ENCODE results near the gene ZP2. TPM values are rescaled to one million over a fixed set of nuclear protein-coding genes. Genes with fewer than 3 reads are reported as not detected.
"Not testable (repeated sequence)": the region's sequence is repeated elsewhere in the genome, so short reads cannot be mapped to it uniquely, and the experiment has no call there.

ZP2 gene
- polyA plus RNA-seq, 1 experiment, result not detected

DNA sequence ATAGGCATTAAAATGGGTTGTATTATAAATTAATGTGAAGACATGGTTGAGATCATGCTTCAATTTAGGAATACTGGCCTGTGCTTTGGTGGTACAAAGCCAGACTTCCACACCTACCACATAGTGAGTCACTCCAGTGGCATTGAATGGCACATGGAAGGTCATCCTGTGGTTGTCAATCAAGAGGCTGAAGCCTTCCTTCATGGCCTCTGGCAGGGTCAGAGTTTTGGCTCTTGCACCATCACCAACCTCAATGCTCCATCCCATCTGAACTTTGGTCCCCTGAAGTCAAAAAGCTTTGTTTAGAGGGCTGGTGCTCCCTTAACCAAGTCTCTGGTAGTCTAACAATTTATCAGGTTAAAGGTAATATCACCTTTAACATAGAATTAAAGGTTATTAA is 6.1 kb downstream of the ZP2 start:
- H3K27me3 ChIP-seq (ENCODE audit: control insufficient read depth, insufficient read depth, low read length), result peaks cover 5% of the 10 kb centered on the region
- ChIA-PET POLR2A (no interaction called here), CTCF (no interaction called here)
- TF ChIP-seq, protein P1, sequence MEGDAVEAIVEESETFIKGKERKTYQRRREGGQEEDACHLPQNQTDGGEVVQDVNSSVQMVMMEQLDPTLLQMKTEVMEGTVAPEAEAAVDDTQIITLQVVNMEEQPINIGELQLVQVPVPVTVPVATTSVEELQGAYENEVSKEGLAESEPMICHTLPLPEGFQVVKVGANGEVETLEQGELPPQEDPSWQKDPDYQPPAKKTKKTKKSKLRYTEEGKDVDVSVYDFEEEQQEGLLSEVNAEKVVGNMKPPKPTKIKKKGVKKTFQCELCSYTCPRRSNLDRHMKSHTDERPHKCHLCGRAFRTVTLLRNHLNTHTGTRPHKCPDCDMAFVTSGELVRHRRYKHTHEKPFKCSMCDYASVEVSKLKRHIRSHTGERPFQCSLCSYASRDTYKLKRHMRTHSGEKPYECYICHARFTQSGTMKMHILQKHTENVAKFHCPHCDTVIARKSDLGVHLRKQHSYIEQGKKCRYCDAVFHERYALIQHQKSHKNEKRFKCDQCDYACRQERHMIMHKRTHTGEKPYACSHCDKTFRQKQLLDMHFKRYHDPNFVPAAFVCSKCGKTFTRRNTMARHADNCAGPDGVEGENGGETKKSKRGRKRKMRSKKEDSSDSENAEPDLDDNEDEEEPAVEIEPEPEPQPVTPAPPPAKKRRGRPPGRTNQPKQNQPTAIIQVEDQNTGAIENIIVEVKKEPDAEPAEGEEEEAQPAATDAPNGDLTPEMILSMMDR (IDR thresholded peaks at IDR 0.05; ENCODE audit: insufficient read depth, low read depth, low read length), result no peak
- H3K4me3 ChIP-seq (ENCODE audit: low read depth, low read length), result no peak overlapping the region
- no peaks in the 10 kb centered on the region for H3K36me3 ChIP-seq (ENCODE audit: control insufficient read depth, insufficient read depth, low read length)
- no peak for DNase-seq (ENCODE audit: low read depth)

DNA sequence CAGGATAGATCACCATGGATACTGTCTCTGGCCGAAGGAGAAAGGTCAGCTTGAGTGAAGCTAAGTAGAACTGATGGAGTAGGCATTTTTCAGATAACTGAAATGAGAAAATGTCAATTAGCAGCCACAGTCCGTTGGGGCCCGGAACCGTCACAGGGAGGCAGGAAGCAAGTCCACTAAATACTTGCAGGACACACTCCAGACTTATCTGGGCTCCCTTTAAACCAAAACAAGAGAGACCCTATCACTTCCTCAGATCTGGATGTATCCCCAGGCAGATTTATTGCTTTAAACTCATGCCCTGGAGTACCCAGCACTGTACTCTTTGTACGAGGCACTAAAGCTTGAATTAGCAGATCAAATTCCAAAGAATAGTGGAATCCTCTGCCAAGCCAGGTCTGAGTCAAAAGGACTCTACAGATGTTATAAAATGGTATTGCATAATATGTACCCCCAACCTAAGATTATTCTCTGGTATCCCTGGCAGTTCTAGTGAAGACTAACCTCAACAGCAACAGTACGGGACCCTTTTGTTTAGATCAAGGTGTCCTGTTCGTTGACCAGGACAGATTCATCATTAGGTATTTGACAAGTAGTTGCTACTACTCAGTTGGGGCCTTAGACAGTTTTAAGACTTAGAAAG is 8.1 kb downstream of the ZP2 start:
- POLR2A ChIA-PET, result no interaction called here
- H3K27me3 ChIP-seq (ENCODE audit: control insufficient read depth, insufficient read depth, low read length), result peaks cover 6% of the 10 kb centered on the region
- H3K36me3 ChIP-seq (ENCODE audit: control insufficient read depth, insufficient read depth, low read length), result no peaks in the 10 kb centered on the region
- TF ChIP-seq, protein P1 (IDR thresholded peaks at IDR 0.05; ENCODE audit: insufficient read depth, low read depth, low read length), result no peak
- no peak for DNase-seq (ENCODE audit: low read depth)
- no peak overlapping the region for H3K4me3 ChIP-seq (ENCODE audit: low read depth, low read length)
- CTCF ChIA-PET, result interaction anchor here (1.0 to 1.1 kb wide), 3 partner anchors 10 to 20 kb away, joined by 3 to 4 read pairs (median 4); no protein-coding TSS in a partner anchor

DNA sequence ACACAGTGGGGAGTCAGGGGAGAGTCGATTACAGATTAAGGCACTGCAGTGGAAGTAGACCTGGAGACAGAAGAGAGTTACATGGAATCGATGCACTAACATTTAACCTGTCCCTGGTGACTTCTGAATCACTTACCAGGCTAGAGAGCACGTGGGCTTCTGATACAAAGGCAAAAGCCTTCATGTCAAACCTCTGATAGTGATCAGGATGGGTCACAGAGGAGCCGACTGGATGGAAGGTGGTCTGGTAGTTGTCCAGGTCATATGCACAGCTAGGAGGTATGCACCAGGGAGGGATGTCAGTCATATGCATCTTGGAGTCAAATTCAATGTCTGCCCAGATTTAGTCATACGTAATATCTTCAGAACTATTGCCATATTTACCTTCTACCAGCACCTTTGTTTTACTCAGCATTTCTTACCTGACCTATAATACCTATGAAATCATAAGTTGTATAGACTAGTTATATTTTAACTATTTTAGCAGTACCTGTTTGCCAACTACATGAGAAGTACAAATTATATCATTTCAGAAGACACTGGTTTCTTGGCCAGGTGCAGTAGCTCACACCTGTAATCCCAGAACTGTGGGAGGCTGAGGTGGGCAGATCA is 11.7 kb downstream of the ZP2 start:
- Histone ChIP-seq H3K36me3 (ENCODE audit: control insufficient read depth, insufficient read depth, low read length) (no peaks in the 10 kb centered on the region), H3K27me3 (ENCODE audit: control insufficient read depth, insufficient read depth, low read length) (peaks cover 5% of the 10 kb centered on the region), H3K4me3 (ENCODE audit: low read depth, low read length) (no peak overlapping the region)
- TF ChIP-seq, protein P1 (IDR thresholded peaks at IDR 0.05; ENCODE audit: insufficient read depth, low read depth, low read length), result no peak
- ChIA-PET CTCF (interaction anchor here (0.6 to 2.0 kb wide), 3 partner anchors 11 to 43 kb away, joined by 3 to 8 read pairs (median 6); no protein-coding TSS in a partner anchor), POLR2A (no interaction called here)
- no peak for DNase-seq (ENCODE audit: low read depth)

DNA sequence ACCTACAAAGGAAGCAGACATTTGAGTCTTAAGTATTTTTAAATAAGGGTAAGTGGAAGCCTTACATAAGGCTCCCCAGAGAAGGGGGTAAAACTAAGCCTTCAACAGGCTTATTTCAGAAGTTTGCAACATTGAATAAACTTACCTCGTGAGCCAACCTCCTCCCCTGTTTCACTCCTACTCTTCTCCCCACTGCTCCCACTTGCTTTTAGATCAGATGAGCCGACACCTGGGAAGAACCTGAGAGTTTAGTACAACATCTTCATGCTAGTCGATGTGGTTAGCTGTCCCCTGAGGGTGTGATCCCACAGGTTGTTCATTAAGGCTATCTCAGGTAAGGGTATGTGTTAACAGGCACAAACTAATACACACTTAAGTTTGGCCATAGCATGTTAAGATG is 13.8 kb downstream of the ZP2 start:
- no peak overlapping the region for H3K4me3 ChIP-seq (ENCODE audit: low read depth, low read length)
- no peak for DNase-seq (ENCODE audit: low read depth)
- POLR2A ChIA-PET, result no interaction called here
- CTCF ChIA-PET, result interaction anchor here (0.7 to 2.1 kb wide), 2 partner anchors 80 to 103 kb away, joined by 3 to 6 read pairs; no protein-coding TSS in a partner anchor
- TF ChIP-seq, protein P1 (IDR thresholded peaks at IDR 0.05; ENCODE audit: insufficient read depth, low read depth, low read length), result no peak
- no peaks in the 10 kb centered on the region for H3K36me3 ChIP-seq (ENCODE audit: control insufficient read depth, insufficient read depth, low read length)
- H3K27me3 ChIP-seq (ENCODE audit: control insufficient read depth, insufficient read depth, low read length), result peaks cover 5% of the 10 kb centered on the region

DNA sequence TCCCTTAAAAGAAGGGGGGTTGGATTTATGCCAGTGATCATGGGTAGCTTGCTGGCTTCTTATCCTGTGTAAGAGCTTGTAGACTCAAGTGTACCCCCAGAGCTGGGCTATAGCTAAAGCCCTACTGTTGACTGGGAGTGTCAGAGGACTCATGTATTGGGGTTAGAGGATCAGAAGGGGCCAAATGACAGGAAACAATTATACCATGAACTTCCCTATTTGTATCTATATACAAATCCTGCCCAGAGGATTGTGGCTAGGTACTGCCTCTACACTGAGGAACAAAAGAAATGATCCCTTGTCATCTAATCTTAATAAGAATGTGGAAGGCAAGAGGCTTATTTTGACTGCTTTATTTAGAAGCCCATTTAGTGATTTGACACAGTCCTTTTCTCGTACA is 14.3 kb downstream of the ZP2 start:
- ChIA-PET POLR2A (no interaction called here), CTCF (interaction anchor here (0.7 to 2.1 kb wide), 3 partner anchors 8 to 103 kb away, joined by 3 to 6 read pairs (median 5); no protein-coding TSS in a partner anchor)
- Histone ChIP-seq H3K36me3 (ENCODE audit: control insufficient read depth, insufficient read depth, low read length) (no peaks in the 10 kb centered on the region), H3K4me3 (ENCODE audit: low read depth, low read length) (no peak overlapping the region), H3K27me3 (ENCODE audit: control insufficient read depth, insufficient read depth, low read length) (peaks cover 5% of the 10 kb centered on the region)
- DNase-seq (ENCODE audit: low read depth), result no peak
- TF ChIP-seq, protein P1 (IDR thresholded peaks at IDR 0.05; ENCODE audit: insufficient read depth, low read depth, low read length), result no peak

DNA sequence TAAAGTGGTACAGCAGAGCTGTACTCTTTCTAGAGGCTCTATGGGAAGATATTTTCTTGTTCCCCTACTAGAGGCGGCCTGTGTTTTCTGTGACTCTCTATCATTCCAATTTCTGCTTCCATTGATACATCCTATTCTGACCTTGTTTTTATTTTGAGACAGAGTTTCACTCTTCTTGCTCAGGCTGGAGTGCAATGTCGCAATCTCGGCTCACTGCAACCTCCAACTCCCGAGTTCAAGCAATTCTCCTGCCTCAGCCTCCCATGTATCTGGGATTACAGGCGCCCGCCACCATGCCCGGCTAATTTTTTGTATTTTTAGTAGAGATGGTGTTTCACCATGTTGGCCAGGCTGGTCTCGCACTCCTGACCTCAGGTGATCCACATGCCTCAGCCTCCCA is 16.0 kb downstream of the ZP2 start:
- DNase-seq (ENCODE audit: low read depth); H3K36me3 ChIP-seq (ENCODE audit: control insufficient read depth, insufficient read depth, low read length); H3K4me3 ChIP-seq (ENCODE audit: low read depth, low read length); POLR2A ChIA-PET; H3K27me3 ChIP-seq (ENCODE audit: control insufficient read depth, insufficient read depth, low read length): not testable (repeated sequence)
- CTCF ChIA-PET, result interaction anchor here (1.0 to 2.1 kb wide), 4 partner anchors 39 to 105 kb away, joined by 4 to 6 read pairs (median 4); no protein-coding TSS in a partner anchor
